K562 (cell line): ENCODE data around the gene C2CD2. TPM values are rescaled to one million over a fixed set of nuclear protein-coding genes. Genes with fewer than 3 reads are reported as not detected.

ENCODE experiments used
- HDAC8 ChIP-seq: fragments of 450-650 bp; IDR thresholded peaks from 2 replicates; pipeline ENCODE4 v1.6.1; 2016; ENCODE audit warnings: mild to moderate bottlenecking, missing genetic modification characterization, moderate library complexity, missing compliant biosample characterization
- NFYB ChIP-seq: IDR thresholded peaks from 2 replicates; pipeline ENCODE4 v1.6.1; 2011; ENCODE audit warnings: mild to moderate bottlenecking, moderate library complexity; ENCODE audit not compliant: insufficient read length; ENCODE audit errors: extremely low read depth
- polyA plus RNA-seq, 8 experiments: library from polyadenylated mRNA; depleted of rRNA in 4 of 8; stranded (reverse) in 5 of 8; unstranded in 3 of 8; fragments of >200 nt; fragmentation: Nextera tagmentation in 2 of 8; fragmentation: Illumina TruSeq in 1 of 8; extraction: Ambion mirVana in 2 of 8; extraction: Trizol in 1 of 8; gene quantifications; 2 replicates each; pipeline versions ENCODE4 v1.2.1 to v1.2.3, GENCODE V29; 2011 to 2014; ENCODE audit warnings: inconsistent platforms in 1 of 8, missing spikeins in 1 of 8
- total RNA-seq, 7 experiments: library from RNA; depleted of rRNA in 6 of 7; stranded (reverse); fragments of >200 nt in 6 of 7; fragmentation: Illumina TruSeq in 2 of 7; extraction: Trizol in 2 of 7; gene quantifications; 2 replicates each; pipeline versions ENCODE4 v1.2.1 to v1.2.3, GENCODE V29; 2011 to 2021; ENCODE audit warnings: low replicate concordance in 1 of 7
- TF ChIP-seq, protein P1 (sequence below): sonication (generic); formaldehyde crosslinking; IDR thresholded peaks from 2 replicates; pipeline ENCODE4 v1.8.1; 2023; ENCODE audit warnings: missing genetic modification reagents, mild to moderate bottlenecking, borderline replicate concordance

C2CD2 gene
- total and polyA plus RNA-seq, 9 of the 15 experiments (the other 6 are each of a cell fraction or from before 2014, with no cell fraction given): 1.3 to 21.6 (median 12.1) TPM

DNA sequence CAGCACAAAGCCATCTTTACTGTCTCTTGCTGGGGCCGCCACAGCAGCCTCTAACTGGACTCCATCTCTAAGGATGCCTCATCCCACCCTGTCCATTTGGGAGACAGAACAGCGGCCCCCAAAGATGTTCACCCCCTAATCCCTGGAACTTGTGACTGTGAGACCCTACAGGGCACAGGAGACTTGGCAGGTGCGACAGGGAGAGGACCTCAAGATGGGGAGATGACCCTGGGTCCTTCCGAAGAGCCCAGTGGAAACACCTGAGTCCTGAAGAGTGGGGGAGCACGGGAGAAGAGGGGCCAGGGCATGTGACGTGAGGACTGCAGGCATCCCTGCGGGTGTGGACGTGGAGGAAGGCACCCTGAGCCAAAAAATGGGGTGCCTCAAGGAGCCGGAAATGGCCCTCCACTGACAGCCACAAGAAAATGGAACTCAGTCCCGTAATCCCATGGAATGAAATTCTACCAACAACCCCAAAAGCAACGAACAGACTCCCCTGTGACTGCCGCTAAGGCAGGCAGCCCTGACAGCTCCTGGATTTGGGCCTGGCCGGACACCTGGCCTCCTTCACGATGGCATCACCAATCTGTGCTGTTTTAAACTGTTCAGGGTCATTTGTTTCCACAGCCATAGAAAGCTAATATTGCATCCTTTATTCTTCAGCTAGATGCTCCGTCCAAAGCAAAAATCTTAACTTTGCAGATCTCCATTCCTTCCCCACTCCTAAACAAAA, 34.0 kb downstream of the C2CD2 start (continued):
- TF ChIP-seq, protein P1, sequence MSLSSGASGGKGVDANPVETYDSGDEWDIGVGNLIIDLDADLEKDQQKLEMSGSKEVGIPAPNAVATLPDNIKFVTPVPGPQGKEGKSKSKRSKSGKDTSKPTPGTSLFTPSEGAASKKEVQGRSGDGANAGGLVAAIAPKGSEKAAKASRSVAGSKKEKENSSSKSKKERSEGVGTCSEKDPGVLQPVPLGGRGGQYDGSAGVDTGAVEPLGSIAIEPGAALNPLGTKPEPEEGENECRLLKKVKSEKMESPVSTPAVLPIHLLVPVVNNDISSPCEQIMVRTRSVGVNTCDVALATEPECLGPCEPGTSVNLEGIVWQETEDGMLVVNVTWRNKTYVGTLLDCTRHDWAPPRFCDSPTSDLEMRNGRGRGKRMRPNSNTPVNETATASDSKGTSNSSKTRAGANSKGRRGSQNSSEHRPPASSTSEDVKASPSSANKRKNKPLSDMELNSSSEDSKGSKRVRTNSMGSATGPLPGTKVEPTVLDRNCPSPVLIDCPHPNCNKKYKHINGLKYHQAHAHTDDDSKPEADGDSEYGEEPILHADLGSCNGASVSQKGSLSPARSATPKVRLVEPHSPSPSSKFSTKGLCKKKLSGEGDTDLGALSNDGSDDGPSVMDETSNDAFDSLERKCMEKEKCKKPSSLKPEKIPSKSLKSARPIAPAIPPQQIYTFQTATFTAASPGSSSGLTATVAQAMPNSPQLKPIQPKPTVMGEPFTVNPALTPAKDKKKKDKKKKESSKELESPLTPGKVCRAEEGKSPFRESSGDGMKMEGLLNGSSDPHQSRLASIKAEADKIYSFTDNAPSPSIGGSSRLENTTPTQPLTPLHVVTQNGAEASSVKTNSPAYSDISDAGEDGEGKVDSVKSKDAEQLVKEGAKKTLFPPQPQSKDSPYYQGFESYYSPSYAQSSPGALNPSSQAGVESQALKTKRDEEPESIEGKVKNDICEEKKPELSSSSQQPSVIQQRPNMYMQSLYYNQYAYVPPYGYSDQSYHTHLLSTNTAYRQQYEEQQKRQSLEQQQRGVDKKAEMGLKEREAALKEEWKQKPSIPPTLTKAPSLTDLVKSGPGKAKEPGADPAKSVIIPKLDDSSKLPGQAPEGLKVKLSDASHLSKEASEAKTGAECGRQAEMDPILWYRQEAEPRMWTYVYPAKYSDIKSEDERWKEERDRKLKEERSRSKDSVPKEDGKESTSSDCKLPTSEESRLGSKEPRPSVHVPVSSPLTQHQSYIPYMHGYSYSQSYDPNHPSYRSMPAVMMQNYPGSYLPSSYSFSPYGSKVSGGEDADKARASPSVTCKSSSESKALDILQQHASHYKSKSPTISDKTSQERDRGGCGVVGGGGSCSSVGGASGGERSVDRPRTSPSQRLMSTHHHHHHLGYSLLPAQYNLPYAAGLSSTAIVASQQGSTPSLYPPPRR (CRISPR knock-in tag): no peak
- no peak for TF ChIP-seq NFYB
- no peak for TF ChIP-seq HDAC8
